Heart left ventricle (tissue), 13 donors: ENCODE measurements around the gene TYMS.

Experiments used
- CTCF ChIP-seq, 12 donors: fragments of 200-600 bp; sonication (generic) in 4 of 12; IDR thresholded peaks; one replicate each; pipeline versions ENCODE4 v1.5.0 to v1.8.0; 2018 to 2022; ENCODE audit warnings: antibody characterized with exemption in 12 of 12, mild to moderate bottlenecking in 5 of 12
- POLR2A ChIP-seq, 2 donors: fragments of 450-650 bp; IDR thresholded peaks; one replicate each; pipeline ENCODE4 v1.6.1; 2017; ENCODE audit warnings: antibody characterized with exemption in 2 of 2, mild to moderate bottlenecking in 2 of 2, moderate library complexity in 2 of 2
- donor health status: ischemic (EF 13 %, LVEDD 7.1; RV severe dilation, severe dysfunction).
- donor health status: DM: no; HTN: yes; CAD: no.
- donor health status: DM: no; HTN: no; CAD: no.
- donor health status: ischemic (EF 25% LVEDD 6.9; RV normal size, moderate dysfunction).
- donor health status: ischemic (EF 25% LVEDD 5.7; RV mildly dilated, moderate dysfunction).
- donor health status: ischemic (EF 35%, LVEDD 5.7; RV mildly dilated, moderate dysfunction).
- donor health status: nonischemic (EF 11% LVEDD 7.7; RV severe dilation, severe dysfunction).
- donor health status: DM: yes; HTN: yes; CAD: no.
- donor health status: PGD.
- donor health status: ischemic (EF 29% LVEDD 5.4; RV normal size, mild dysfunction).
- donor health status: nonischemic (EF 23%, LVEDD 6.1; RV moderate dilation, normal function).

- TF ChIP-seq CTCF (IDR thresholded peaks at IDR 0.05) (no peak), POLR2A (IDR thresholded peaks at IDR 0.05) (no peak)
Observed at GRCh38 chr18:676736-677135, 19.3 kb downstream of the TYMS start.
